OCI-M2 (cell line): ENCODE results near the gene RAB1A.
A peak's percentile ranks its signal among the peaks of the same experiment; 100 is the strongest.

Source experiments
- DNase-seq: peaks from one replicate; lab custom pipeline; 2025; ENCODE audit not compliant: unreplicated experiment; lab: John Stamatoyannopoulos, UW

RAB1A gene

DNA sequence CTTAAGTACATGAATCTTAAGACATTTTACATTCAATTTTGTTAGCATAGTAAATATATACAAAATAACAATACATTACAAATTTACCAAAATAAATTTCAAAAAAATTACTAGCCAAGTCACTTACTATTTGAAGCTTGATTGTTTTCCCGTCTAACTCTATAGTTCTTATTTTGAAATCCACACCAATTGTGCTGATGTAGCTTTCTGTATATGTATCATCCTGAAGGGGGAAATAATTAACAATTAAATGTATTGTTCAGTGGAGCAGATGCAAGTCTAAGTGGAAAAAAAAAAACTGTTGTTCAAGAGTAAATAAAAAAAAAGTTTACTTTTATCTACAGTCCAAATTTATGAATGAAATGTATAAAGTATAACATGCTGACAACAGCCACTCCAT, 32.1 kb downstream of the RAB1A start:
- DNase-seq = no peak

DNA sequence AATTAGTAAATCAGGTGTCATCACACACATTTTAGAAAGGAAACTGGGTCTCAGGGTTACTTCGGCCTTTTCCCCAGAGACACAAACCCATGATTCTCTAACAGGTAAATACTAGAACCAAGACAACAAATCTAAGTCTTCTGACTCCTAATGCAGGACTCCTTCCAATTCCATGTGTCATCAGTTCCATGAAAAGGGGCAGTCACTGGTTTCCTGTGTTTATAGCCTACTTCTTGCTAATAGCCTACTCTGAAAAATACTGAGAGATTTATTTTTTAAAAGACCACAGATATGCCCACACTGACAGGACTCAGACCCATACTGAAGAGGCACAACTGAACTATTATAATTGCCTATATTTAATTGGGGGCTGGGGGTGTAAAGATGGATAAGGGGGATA, 33.0 kb downstream of the RAB1A start:
- DNase-seq = no peak

DNA sequence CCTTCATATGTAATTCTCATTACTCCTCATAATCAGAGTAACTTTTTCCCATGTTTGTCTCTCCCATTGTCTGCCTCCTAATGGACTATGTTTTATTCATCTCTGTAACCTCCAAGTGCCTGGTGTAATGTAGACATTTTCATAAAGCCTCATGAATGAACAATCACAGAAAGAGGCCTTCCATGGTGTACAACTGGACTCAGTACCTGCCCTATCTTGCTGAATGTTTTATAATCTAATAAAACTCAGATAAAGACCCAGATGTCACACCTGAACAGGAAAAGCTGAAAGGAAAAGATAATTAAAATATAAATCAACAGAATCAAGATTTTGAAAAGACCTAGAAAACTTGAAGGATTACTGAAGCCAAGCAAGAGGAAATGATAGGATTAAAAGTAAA, 36.7 kb downstream of the RAB1A start:
- DNase-seq = no peak

DNA sequence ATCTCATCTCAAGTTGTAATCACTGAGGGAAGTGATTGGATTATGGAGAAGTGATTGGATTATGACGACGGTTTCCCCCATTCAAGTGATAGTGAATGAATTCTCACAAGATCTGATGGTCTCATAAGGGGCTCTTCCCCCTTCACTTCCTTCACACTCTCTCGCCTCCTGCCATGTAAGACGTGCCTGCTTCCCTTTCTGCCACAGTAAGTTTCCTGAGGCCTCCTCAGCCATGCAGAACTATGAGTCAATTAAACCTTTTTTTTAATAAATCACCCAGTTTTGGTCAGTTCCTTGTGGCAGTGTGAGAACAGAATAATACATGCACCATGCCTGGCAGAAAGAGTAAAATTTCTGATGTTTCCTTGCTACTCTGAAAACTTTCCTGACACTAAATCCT, 37.1 kb downstream of the RAB1A start:
- no peak for DNase-seq

- DNase-seq = no peak
Observed at GRCh38 chr2:65085148-65085547, 44.8 kb downstream of the RAB1A start.

- DNase-seq = peak; percentile 16
Observed at GRCh38 chr2:65081232-65081685, 48.6 kb downstream of the RAB1A start.

DNA sequence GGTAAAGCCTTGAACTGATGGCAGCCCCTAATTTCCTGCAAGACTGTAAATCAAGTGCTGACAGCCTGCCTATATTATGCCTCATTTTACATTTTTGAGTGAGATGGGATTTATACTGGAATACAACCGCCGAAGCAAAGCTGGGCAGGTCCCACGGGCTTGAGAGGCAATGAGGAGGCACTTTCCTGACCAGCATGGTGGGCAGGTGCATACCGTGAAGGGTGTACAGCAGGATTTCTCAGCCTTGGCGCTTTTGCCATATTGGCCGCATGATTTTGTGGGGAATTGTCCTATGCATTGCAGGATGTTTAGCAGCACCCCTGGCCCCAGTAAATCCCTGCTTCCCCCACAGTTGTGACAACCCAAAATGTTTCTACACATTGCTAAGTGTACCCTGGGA, 50.9 kb downstream of the RAB1A start:
- DNase-seq = no peak

DNA sequence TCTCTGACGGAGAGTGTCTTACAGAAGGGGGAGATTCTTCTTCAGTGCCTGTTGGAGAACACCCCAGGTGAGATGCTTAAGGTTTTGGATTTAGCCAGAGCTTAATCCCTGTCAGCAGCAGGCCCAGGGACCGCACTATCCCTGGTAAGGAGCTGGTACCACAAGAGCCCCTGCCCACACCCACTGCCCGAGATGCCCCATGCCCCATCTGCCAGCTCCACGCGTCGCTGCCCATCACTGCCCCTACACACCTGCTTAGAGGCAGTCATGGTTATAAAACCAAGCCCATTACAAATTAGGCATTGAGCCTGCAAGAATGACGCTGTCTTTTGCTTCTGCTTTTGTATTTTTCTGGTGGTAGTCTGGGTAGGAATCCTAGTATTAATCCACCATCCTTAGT, 52.0 kb downstream of the RAB1A start:
- no peak for DNase-seq

- no peak for DNase-seq
Observed at GRCh38 chr2:65076345-65076710, 53.6 kb downstream of the RAB1A start.

GRCh38 chr2:65075605-65076344, 54.1 kb downstream of the RAB1A start:
- DNase-seq = no peak

- no peak for DNase-seq
Observed at GRCh38 chr2:65075176-65075575, 54.7 kb downstream of the RAB1A start.

- DNase-seq = no peak
Observed at GRCh38 chr2:65073879-65074565, 55.9 kb downstream of the RAB1A start.

- DNase-seq = no peak
Observed at GRCh38 chr2:65072181-65072970, 57.5 kb downstream of the RAB1A start.

- no peak for DNase-seq
Observed at GRCh38 chr2:65071499-65072180, 58.3 kb downstream of the RAB1A start.

GRCh38 chr2:65070856-65071255, 59.0 kb downstream of the RAB1A start:
- DNase-seq = no peak

- DNase-seq = no peak
Observed at GRCh38 chr2:65070172-65070830, 59.6 kb downstream of the RAB1A start.

DNA sequence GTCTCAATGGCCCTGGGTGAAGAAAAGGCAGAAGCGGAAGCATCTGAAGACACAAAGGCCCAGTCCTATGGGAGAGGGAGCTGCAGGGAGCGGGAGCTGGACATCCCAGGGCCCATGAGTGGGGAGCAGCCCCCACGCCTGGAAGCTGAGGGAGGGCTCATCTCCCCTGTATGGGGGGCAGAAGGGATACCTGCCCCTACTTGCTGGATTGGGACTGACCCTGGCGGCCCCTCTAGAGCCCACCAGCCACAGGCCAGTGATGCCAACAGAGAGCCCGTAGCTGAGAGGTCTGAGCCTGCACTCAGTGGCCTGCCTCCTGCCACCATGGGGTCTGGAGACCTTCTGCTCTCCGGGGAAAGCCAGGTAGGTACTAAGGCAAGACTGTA, 60.5 kb downstream of the RAB1A start:
- DNase-seq = no peak

DNA sequence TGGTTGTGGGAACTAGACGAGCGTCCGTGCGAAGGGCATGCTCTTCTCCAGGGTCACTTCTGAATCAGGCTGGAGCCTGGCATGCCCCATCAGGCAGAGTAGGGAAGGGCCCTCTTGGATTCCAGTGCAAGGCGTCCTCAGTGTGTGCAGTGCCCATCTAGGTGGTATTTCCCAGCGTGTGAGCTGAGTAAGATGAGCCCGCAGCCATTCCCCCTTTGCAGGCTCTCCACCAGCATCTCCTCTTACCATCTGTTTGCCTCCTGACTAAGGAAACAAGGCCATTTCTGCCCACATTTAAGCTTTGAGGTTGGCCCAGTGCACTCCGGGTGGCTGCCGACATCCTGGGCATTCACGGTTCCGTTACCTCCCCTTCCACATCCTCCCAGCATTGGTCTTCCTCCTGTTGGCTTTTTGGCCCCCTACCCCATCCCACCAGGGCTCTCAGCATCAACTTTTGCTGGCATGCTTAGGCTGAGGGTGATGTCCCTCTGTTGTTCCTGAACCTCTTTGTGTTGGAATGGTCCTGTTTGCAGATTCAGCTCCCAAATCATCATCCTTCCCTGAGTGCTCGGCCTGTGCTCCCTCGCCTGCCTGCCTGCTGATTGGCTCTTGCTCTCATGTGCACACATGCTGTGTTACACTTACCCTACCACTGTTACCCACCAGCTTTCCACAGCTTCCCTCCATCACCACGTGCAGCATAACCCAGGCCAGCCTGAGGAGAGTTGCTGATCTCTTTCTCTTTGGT, 61.9 kb downstream of the RAB1A start:
- DNase-seq = no peak

DNA sequence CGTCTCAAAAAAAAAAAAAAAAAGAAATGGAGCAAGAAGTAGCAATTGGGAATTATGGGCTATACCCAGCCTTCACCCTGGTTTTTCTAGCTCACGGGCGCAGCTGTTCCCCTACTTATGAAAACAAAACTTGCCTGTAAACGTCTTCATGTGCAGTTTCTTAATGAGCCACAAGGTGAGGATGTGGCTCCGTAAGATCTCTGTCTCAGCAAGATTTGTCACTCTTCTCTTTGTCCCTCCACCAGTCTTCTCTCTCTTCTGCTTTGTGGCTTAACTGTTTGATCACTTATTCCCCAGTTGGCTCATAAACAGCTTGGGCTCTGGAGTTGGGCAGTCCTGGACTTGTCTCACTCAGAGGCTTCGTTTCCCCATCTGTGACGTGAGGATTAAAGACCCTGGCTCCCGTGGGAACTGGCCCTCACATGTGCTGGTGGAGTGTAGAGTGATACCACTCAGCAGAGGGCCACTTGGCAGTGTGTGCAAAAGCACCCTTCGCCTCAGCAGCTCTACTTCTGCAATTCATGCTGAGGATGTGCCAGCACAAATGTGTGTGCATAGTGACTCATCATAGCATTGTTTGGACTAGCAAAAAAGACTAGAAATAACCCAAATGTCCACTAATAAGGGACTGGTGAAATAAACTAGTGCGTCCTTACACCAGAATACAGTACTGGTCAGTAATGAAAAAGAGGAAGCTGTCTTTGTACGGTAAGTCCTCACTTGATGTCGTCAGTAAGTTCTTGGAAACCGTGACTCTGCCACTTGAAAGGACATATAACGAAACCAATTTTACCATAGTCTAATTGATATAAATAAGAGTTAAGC, 65.0 kb downstream of the RAB1A start:
- DNase-seq = no peak
